WTC11 (cell line): ENCODE data around the gene HOXB8.

Source experiments
- ZNF263 ChIP-seq: sonication (generic); formaldehyde crosslinking; IDR thresholded peaks from 2 replicates; pipeline ENCODE4 v1.8.1; 2022; ENCODE audit warnings: low read depth, mild to moderate bottlenecking, moderate library complexity, missing genetic modification reagents
- TF ChIP-seq, protein P1 (sequence below): fragments of 200-600 bp; IDR thresholded peaks from 2 replicates; pipeline ENCODE4 v1.8.0; 2022; ENCODE audit warnings: antibody characterized with exemption

DNA sequence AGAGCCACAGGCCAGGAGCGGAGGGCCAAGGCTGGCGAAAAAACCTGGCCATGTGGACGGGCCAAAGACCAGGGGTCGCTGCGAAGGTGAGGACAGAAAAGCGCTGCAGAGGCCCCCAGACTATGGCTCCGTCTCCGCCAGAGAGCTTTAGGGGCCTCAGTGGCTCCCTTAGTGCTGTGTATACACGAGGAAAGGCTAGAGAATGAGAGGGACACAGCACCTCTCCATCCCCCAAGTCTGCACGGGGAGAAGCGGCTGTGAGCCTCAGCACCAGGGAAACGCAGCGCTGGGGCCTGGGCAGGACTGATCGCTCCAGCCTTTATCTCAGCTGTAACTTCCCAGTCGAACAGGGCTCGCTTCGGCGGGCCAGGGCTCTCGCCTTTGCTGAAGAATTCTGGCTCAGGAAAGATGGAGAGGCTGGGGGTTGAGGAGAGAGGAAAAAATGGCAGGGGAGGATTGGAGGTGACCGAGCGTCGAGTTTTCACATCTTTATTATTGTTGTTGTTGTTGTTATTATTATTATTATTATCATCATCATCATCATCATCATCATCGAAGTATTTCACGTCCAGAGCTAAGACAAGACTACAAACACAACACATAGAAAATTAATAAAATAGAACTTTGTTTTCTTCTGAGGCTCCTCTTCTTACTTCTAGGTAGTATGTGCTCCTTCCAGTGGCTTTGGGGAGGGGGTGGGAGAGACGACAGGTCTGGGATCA lies 19.7 kb downstream of the HOXB8 start:
- TF ChIP-seq, protein P1, sequence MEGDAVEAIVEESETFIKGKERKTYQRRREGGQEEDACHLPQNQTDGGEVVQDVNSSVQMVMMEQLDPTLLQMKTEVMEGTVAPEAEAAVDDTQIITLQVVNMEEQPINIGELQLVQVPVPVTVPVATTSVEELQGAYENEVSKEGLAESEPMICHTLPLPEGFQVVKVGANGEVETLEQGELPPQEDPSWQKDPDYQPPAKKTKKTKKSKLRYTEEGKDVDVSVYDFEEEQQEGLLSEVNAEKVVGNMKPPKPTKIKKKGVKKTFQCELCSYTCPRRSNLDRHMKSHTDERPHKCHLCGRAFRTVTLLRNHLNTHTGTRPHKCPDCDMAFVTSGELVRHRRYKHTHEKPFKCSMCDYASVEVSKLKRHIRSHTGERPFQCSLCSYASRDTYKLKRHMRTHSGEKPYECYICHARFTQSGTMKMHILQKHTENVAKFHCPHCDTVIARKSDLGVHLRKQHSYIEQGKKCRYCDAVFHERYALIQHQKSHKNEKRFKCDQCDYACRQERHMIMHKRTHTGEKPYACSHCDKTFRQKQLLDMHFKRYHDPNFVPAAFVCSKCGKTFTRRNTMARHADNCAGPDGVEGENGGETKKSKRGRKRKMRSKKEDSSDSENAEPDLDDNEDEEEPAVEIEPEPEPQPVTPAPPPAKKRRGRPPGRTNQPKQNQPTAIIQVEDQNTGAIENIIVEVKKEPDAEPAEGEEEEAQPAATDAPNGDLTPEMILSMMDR = no peak
- no peak for TF ChIP-seq ZNF263 (CRISPR knock-in tag)
